GM21381 (cell line): Measurements from ENCODE around the gene FAM120AOS.
A peak's percentile ranks its signal among the peaks of the same experiment; 100 is the strongest.

ENCODE experiments used
- ATAC-seq: cut with Tn5 transposase; IDR thresholded peaks from one replicate; pipeline ENCODE4 v1.9.1; 2021; ENCODE audit warnings: mild to moderate bottlenecking, moderate library complexity; ENCODE audit not compliant: unreplicated experiment

Gene FAM120AOS

GRCh38 chr9:93453047-93453914, at the start of gene FAM120AOS:
TSS of gene FAM120AOS (minus strand) at chr9:93453581. CDS start at chr9:93452709, 872 bp downstream.
- ATAC-seq: peak; percentile 52

GRCh38 chr9:93501406-93501805, 48.0 kb upstream of the FAM120AOS start:
- no peak for ATAC-seq

- no peak for ATAC-seq
These were observed 47.4 kb upstream of the FAM120AOS start for GRCh38 chr9:93500571-93501298.

- no peak for ATAC-seq
These were observed 42.9 kb upstream of the FAM120AOS start for GRCh38 chr9:93496285-93496684.

GRCh38 chr9:93493949-93494348, 40.6 kb upstream of the FAM120AOS start:
- ATAC-seq: no peak

GRCh38 chr9:93492327-93492726, 38.9 kb upstream of the FAM120AOS start:
- ATAC-seq: no peak

- ATAC-seq: no peak
These were observed 38.3 kb upstream of the FAM120AOS start for GRCh38 chr9:93491593-93492232.

- ATAC-seq: no peak
These were observed 34.9 kb upstream of the FAM120AOS start for GRCh38 chr9:93488244-93488643.

- no peak for ATAC-seq
These were observed 32.9 kb upstream of the FAM120AOS start for GRCh38 chr9:93486268-93486667.

GRCh38 chr9:93483497-93483896, 30.1 kb upstream of the FAM120AOS start:
- ATAC-seq: no peak

- ATAC-seq: no peak
These were observed 27.4 kb upstream of the FAM120AOS start for GRCh38 chr9:93480728-93481324.

- ATAC-seq: no peak
These were observed 26.9 kb upstream of the FAM120AOS start for GRCh38 chr9:93480262-93480661.

- ATAC-seq: no peak
These were observed 26.3 kb upstream of the FAM120AOS start for GRCh38 chr9:93479726-93480125.

- ATAC-seq: no peak
These were observed 24.0 kb upstream of the FAM120AOS start for GRCh38 chr9:93477397-93477796.

GRCh38 chr9:93476924-93477323, 23.5 kb upstream of the FAM120AOS start:
- no peak for ATAC-seq

GRCh38 chr9:93475856-93476255, 22.5 kb upstream of the FAM120AOS start:
- ATAC-seq: no peak

- no peak for ATAC-seq
These were observed 21.7 kb upstream of the FAM120AOS start for GRCh38 chr9:93475108-93475507.

- no peak for ATAC-seq
These were observed 20.0 kb upstream of the FAM120AOS start for GRCh38 chr9:93473411-93473810.

- no peak for ATAC-seq
These were observed 17.7 kb upstream of the FAM120AOS start for GRCh38 chr9:93471124-93471523.

- no peak for ATAC-seq
These were observed 17.0 kb upstream of the FAM120AOS start for GRCh38 chr9:93470391-93470790.

- ATAC-seq: no peak
These were observed 15.5 kb upstream of the FAM120AOS start for GRCh38 chr9:93468763-93469456.
